ENCODE measurements around the gene DOLPP1.

- TF ChIP-seq, protein P1, sequence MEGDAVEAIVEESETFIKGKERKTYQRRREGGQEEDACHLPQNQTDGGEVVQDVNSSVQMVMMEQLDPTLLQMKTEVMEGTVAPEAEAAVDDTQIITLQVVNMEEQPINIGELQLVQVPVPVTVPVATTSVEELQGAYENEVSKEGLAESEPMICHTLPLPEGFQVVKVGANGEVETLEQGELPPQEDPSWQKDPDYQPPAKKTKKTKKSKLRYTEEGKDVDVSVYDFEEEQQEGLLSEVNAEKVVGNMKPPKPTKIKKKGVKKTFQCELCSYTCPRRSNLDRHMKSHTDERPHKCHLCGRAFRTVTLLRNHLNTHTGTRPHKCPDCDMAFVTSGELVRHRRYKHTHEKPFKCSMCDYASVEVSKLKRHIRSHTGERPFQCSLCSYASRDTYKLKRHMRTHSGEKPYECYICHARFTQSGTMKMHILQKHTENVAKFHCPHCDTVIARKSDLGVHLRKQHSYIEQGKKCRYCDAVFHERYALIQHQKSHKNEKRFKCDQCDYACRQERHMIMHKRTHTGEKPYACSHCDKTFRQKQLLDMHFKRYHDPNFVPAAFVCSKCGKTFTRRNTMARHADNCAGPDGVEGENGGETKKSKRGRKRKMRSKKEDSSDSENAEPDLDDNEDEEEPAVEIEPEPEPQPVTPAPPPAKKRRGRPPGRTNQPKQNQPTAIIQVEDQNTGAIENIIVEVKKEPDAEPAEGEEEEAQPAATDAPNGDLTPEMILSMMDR (IDR thresholded peaks at IDR 0.05): no peak
- TF ChIP-seq POLR2A (IDR thresholded peaks at IDR 0.05) (no peak), POLR2AphosphoS5 (IDR thresholded peaks at IDR 0.05) (no peak)
Measured at GRCh38 chr9:129121483-129121882, 40.6 kb downstream of the DOLPP1 start.
